ENCODE results near the gene SLC25A45.
A peak's percentile ranks its signal among the peaks of the same experiment; 100 is the strongest.
"Not testable (repeated sequence)": the region's sequence is repeated elsewhere in the genome, so short reads cannot be mapped to it uniquely, and the experiment has no call there.

Gene SLC25A45

GRCh38 chr11:65421794-65422632 lies 39.6 kb upstream of the SLC25A45 start:
- DNase-seq (ENCODE audit: low read depth): peak; percentile 98

DNA sequence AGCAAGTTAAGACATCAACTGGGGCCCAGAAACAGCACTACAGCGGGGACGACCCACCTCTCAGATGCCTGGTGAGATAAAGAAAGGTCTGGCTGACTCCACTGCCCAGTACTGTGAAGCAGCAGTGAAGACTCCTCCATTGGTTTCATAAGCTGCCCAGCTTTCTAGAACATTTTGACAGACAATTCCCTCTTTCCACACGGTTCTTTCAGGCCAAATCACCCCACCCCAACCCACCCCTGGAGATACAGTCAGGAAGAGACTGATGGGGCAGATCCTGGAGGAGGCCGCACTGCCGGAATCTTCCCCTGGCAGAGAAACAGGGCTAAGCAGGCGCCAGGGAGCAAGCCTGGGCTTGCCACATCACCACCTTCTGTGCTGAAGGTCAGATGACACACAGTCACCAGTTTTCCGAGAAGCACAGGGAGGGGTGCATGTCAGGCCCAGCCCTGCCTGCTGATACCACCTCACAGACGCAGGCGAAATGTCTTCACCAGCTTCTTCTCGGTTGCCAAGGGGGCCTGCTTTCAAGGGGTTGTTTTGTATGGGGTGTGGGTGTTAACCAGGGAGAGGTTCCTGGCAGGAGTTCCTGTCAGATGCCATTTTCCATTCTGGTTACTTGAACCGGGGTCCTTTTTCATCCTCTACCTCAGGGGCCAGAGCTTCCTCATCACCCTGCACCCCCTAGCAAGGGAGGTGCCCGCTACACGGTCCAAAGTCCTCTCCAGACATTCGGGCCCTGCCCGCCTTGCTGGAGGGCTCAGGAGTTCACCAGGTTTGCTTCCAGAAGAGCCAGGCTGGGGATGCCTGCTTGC lies 38.7 kb upstream of the SLC25A45 start:
- DNase-seq (ENCODE audit: low read depth): peak; percentile 82

- DNase-seq (ENCODE audit: low read depth): no peak
These were observed 38.1 kb upstream of the SLC25A45 start for GRCh38 chr11:65420506-65420905.

GRCh38 chr11:65419772-65420481 lies 37.5 kb upstream of the SLC25A45 start:
- DNase-seq (ENCODE audit: low read depth): peak; percentile 61

GRCh38 chr11:65419460-65419771 lies 37.0 kb upstream of the SLC25A45 start:
- DNase-seq (ENCODE audit: low read depth): no peak

DNA sequence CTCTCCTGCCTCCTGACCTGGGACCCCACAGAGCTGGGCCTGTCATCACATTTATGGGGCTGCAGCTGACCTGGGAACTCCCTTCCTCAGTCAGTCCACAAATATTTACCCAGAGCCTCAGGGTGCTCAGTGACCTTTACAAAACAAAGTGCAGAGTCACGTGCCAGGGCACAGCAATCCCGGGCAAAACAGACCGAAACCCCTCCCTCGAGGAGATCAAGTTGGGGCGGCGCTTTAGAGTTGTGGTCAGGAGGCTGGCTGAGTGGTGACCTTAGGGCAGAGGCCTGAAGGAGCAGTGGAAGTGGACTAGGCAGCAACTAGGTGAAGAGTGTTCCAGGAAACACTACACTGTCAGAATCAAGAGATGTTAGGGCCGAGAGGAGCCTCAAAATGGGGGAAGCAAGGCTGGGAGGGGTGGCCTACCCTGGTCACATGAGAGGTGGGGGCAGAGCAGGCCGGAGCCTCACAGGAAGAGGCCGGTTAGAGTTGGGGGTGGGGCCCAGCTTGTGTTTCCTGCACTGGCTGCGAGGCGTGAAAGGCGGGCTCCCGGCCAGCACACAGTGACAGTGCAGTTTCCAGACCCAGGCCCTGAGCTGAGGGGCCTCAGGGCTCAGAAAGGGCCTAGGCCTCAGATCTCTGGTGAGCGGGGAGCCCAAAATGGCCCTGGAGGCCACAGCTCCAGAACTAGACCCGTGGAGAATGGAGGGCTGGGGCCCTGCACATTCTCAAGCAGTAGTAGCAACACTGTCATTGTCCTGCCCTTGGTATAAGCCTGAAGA lies 36.4 kb upstream of the SLC25A45 start:
- DNase-seq (ENCODE audit: low read depth): peak; percentile 92

DNA sequence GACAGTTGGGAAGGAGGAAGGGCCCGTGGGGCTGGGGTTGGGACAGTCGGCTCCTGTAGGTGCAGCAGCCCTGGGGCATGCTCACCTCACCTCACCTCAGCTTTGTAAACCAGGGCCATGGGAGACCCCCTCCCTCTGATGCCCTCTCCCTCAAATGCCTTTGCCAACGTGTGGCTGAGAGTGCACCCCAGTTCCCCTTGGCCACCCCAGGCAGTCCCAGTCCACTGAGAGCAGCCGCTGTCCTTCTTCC lies 35.9 kb upstream of the SLC25A45 start:
- DNase-seq (ENCODE audit: low read depth): no peak

GRCh38 chr11:65417702-65418430 lies 35.4 kb upstream of the SLC25A45 start:
- no peak for DNase-seq (ENCODE audit: low read depth)

- no peak for DNase-seq (ENCODE audit: low read depth)
These were observed 34.6 kb upstream of the SLC25A45 start for GRCh38 chr11:65416841-65417701.

DNA sequence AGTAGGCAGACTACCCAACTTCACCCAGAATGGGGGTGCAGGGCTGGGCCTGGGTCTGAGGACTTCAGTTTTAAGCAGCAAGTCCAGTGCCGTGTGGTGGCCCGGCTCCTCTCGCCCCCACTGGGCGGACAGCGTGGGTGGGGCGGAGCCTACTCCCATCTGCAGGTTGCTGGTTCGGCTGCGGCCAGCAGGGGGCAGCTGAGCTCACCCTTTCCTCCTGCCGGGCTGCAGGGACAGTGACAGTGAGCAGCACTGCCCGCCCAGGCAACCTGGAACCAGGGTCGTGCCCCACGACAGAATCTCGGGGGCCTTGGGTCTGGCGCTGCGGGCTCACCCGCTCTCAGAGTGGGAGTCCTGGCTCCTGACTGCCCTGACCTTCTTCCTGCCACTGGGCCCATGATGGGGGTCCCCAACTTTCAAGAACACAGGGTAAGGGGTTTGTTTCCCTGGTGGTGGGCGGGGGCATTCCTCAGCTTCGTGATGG lies 33.9 kb upstream of the SLC25A45 start:
- peak; percentile 93 for DNase-seq (ENCODE audit: low read depth)

DNA sequence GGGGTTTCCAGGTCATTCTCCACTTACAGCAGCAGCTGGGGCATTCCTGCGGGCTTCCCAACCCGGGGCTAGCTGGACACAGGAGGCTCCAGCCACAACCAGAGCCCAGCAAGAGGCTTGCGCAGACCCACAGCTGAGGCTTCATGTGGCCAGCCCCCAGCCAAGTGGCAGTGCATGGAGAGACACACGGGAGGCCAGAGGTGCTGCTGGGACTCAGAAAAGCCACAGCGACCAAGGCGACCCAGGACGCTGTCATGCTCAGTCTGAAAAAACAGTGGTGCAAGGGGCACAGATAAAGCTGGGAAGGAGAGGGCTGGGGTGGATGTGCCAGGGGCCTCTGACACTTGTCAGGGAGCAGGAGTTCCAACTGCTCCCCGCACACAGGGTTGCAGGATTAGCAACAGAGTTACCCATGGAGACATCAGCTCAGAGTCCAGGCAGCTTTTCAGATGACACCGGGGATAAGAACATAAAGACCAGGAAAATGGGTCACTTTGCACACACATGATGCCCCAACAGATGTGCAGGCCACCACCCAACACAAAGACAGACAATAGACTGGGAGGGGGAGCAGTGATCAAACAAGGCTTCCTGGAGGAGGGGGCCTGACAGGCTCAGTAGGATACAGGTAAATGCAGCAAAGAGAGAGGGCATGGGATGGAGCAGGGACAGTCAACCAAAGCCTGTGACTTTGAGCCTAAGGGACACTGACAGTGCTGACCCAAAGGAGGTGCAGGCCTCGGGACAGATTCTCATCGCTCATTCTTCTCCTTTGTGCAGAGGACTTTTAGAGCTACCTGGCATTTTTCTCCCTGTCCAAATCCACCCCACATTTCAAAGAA lies 33.3 kb upstream of the SLC25A45 start:
- DNase-seq (ENCODE audit: low read depth): no peak

GRCh38 chr11:65414776-65415498 lies 32.5 kb upstream of the SLC25A45 start:
- DNase-seq (ENCODE audit: low read depth): no peak

DNA sequence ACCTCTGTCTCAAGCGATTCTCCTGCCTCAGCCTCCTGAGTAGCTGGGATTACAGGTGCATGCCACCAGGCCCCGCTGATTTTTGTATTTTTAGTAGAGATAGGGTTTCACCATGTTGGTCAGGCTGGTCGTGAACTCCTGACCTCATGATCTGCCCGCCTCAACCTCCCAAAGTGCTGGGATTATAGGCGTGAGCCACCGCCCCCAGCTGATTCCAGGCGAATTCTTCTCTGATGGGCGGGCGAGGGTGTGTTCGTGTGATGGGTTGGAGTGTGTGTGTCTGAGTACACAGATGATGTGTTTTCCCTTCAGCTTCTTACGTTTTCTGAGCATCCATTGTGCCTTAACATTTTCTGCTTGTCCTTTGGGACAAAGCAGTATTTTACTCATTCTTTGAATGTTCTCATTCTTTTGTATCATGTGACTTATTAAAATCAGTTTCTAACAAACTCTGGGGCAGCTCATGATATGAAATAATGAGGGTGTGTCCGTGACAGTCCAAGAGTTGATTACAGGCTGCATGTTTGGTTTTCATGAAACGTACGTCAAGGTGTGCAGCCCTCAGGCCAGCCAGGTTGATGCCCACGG lies 30.7 kb upstream of the SLC25A45 start:
- DNase-seq (ENCODE audit: low read depth): not testable (repeated sequence)

GRCh38 chr11:65412271-65413076 lies 30.0 kb upstream of the SLC25A45 start:
- DNase-seq (ENCODE audit: low read depth): no peak

DNA sequence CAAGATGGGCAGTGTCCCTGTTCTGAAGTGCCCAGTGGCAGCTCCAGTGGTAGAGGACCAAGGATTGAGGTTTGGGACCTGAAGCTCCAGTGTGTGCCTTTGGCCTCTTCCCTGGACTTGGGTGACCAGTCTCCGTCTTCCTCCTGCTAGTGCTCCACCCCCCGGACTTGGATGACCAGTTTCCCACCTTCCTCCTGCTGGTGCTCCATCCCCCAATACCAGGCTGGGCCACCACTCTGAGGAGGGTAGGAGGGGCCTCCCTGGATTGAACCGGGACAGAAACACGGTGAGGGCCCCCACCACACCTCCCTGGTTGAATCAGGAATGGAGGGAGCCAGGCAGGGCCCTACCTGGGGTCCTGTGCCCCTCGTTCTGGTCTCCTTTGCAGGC lies 29.2 kb upstream of the SLC25A45 start:
- no peak for DNase-seq (ENCODE audit: low read depth)

DNA sequence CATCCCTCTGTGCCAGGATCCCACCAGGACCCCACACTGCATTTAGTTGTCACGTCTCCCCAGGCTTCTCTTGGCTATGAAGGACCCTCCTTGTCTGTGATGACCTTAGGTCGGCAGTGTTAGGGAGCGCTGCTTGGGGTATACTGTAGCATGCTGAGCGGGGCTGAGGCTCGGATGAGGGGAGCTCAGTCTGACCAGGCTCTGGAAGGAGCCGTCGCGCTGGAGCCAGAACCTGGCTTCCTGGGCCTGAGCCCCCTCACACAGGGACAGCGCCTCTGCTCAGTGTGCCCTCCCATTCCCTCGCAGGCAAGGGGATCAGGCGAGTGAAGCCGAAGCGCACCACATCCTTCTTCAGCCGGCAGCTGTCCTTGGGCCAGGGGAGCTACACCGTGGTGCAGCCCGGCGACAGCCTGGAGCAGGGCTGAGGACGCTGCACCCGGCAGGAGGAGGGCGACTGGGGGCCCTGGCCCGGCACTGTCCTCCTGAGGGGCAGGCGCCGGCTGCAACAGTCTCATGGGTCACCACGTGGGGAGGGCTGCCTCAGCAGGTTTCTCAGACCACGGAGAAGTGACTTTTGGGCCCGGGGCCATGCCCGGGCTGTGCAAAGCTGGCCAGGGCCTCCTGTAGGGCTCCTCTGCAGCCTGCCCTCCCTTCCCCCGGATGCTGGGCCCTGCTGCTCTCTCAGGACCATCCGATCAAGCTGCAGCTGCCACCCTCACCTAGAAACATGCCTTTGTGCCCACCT lies 28.7 kb upstream of the SLC25A45 start:
- DNase-seq (ENCODE audit: low read depth): no peak

All from activated T-cell treated with anti-CD3 and anti-CD28 coated beads for 48 hours (primary cell).